Stimulated activated CD4-positive, alpha-beta T cell treated with anti-CD3 and anti-CD28 coated beads, Interleukin-4, amount 100 ng/mL, for 48 hours (primary cell): ENCODE measurements around the gene NFYA.

ENCODE experiments used
- DNase-seq, 2 donors: peaks; one replicate each; pipeline ENCODE4 v3.0.0-alpha.2; 2020; ENCODE audit warnings: low read depth in 2 of 2

NFYA gene

DNA sequence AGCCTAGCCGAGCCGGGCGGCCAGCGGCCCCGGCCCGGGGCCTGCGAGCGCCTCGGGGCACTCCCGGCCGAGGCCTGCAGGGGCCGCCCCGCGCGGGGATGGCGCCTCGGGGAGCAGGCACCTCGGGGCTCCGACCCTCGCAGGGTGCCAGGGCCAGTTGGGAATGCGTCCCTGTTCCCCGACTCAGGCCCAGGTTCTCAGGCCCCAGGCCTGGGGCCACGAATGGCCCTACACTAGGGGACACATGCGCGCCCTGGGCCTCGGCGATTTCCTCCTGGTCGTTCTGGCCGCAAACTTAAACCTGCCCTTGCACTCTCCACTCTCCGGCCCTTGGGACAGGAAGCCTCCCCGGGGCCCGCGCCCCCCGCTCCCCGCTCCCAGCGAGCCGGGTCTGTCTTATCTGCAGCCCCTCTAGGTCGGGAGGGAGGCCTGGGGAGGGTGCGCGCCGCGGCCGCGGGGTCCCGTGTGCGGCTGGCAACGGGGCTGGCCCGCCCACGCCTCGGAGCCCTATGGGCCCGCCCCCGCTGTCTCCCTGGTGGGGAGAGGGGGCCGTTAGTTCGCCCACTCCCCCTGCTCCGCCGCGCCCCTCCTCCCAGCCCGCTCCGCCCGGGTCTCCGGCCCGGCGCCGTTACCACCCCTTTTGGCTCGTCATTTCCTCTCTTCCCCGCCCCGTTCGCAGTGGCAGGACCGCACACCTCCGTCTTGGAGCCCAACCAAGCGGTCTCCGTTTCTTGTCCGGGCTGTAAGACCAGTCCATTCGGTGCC lies 611 bp downstream of the NFYA start:
- DNase-seq, result peak; percentile 70 to 78

DNA sequence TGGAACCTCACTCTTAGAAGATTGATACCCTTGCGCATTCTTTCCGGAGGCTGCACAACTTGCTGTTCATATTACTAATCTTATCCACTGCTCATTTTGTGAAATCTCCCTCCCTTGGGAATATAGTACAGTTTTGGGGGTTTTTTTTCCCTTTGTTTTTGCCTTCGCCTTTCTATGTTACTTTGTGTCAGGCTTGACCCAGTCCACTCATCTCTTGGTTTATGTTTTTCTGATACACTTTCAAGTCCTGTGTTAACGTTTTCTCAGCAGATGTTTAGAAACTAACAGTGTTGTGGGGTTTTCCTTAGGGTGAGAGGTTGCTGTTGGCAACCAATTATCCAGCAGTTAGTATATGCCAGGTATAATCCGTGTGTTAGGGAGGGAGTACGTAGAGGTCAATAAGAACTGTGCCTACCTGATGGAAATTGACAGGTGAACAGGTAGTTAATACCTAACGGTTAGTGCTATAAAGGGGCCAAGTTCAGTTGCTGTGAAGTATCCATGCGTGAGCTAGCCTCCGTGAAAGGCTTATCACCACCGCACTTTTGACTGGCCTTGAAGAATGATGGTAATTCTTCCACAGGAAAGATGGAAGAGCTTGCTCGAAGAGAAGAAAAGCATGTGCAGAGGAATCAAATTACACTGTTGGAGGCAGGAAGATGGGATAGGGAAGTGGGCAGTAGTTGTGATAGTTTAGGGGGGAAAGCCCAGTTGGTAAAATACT lies 1.4 kb downstream of the NFYA start:
- DNase-seq, result no peak

DNA sequence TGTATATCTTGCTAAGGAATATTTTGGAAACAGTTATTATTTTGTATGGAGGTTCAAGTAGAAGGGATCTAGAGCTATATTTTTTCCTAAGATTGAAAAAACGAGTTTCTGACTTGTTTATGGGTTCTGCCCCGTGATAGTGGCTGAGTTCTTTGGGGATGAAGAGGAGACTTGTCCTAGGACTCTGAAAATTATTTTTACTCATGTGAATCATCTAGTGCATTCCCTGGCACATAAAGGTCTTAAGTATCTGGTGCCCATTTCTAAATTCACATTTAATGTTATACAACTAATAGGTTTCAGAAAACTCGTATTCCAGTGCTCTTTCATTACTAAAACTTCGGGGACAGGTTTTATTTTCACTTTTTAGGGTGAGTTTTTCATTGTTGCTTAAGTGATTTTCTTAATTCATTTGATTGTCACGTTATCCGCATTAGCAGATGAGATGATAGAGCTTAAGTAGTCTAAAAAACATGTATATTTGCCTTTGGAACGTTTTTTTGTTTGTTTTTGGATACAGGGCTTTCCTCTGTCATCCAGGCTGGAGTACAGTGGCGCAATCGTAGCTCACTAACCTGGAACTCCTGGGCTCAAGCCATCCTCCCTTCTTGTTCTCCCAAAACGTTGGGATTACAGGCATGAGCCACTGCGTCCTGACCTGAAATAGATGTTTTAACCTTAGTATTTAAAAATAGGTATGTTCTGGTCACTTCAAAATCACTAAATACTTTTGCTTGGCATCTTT lies 2.1 kb downstream of the NFYA start:
- no peak for DNase-seq

DNA sequence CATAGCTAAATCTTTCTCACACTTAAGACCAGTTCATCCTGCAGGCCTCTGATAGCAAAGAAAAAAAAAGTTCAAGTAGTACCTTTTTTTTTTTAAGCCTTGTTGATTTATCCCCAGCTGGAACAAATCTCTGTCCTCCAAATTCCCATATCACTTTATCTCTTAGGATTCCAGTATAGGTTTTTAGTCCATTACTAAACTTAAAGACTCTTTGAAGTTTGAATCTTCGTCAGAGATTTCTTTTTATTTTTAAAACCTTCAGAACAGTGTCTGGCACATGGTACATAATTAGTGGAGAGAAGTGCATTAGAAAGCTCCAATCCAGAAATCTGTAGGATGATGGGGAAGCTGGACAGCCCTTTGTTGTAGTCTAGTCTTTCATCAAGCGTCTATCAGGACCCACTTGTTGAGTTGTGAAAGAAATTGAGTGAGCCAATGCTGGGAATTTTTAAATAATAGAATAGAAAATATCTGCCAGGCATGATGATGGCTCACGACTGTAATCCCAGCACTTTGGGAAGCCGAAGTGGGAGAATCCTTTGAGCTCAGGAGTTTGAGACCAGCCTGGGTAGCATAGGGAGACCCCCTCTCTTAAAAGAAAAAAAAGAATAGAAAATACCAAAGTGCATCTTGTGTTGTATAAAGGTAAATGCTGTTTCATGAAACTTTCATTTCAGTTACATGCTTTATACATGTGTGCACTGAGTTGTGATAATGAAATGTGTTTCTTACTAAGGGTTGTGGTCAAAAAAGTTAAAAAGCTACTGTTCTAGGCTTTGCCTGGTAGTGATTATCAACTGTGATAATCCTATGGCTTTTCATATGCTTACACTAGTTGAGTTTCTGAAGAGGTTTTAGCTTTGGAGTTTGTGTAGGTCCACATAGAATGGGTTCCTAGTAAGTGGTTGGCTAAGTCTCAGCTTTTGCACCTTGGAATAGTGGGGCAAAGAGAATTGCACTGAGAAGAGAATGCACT lies 3.2 kb downstream of the NFYA start:
- DNase-seq, result no peak

DNA sequence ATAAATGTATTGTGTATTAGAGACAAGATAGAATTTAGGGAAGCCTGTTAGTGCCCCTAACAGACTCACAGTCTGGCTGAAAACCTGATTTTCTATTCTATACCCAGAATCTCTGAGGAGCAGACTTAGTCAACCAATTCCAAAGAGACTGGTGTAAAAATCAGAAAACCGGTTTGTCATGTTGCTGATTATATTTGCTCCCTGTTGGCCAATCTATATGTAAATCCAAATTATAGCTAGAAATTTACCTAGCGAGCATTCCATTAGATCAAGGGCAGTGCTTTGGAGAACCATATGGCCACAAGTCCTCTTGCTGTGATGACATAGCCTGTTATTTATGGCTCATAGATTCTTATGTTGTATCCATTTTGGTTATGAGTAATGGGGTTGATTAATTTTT lies 4.8 kb downstream of the NFYA start:
- DNase-seq, result no peak

DNA sequence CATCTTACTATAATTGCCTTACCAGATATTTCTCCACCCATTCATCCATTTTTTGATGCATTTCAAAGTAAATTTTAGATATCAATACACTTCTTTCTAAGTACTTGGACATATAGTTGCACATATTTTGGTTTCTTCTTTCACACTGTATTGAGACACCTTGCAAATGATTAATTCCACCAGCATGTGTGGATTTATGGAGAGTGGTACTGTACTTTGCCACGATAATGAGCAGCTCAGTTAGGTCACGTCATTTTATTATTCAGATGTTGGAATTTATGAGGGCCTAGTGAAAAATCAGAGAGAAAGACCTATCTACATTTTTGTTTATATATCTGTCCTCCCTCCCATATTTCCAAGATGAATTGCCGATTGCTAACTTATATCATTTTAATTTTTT lies 5.3 kb downstream of the NFYA start:
- no peak for DNase-seq

DNA sequence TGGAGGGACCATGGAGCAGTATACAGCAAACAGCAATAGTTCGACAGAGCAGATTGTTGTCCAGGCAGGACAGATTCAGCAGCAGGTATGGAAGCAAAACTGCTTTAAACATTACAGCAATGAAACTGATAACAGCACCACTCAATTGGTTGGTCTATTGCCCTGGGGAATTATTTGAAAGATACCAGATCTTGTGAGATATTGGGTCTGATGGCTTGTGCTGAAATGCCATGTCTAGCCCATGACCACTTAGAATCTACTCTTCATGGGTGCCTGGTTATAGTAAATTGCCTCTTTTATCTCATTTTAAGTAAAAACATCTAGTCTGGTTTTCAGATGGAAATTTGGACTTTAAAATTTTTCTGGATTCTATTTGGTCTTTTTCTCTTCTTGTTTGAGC lies 6.3 kb downstream of the NFYA start:
- no peak for DNase-seq

DNA sequence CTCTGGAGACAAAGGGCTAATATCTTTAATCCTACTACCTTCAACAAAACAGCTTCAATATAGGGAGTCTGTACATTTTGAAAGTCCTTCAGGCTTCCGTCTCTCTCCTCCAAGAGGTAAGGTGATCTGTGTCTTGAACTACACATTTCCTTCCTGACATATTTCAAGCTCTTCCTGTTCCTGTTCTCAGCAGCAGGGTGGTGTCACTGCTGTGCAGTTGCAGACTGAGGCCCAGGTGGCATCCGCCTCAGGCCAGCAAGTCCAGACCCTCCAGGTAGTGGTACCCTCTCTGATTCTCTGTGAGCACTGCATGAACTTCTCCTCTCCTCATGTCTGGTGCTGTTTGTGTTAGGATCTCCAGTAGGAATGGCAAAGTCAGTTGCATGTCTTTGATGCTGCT lies 7.8 kb downstream of the NFYA start:
- DNase-seq, result no peak

DNA sequence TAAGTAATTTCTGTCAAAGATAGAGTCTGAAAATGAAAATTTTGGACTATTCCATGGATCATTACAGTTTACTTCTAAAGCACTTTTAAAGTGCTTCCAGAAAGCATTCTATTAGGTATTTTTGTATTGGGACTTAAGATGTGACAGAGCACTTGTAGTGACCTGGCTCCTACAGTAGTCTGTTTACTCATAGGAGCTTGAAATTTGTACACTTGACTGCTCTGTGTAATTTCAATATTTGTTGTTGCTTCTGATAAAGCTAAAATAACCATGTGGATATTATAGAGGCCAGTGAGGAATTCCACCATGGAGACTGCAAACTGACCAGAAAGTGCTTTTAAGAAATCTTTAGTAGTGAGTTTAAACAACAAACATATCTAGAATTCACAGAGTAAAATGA lies 10.3 kb downstream of the NFYA start:
- DNase-seq, result no peak

DNA sequence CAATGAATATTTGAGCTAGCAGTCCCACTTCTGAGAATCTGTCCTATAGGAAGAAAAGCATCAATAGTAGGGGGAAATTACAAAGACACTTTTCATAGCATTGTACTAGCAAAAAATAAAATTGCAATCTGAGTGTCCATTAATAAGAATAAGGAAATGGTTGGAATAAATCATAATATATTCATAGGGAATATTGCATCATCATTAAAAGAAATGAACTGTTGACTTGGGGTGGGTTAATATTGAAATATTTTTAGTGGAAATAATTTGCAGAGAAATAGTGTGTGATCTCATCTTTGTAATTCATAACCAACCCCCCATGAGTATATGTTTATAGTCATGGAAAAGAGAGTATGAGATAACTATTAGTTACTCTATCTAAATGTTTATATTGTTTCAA lies 12.4 kb downstream of the NFYA start:
- DNase-seq, result no peak

DNA sequence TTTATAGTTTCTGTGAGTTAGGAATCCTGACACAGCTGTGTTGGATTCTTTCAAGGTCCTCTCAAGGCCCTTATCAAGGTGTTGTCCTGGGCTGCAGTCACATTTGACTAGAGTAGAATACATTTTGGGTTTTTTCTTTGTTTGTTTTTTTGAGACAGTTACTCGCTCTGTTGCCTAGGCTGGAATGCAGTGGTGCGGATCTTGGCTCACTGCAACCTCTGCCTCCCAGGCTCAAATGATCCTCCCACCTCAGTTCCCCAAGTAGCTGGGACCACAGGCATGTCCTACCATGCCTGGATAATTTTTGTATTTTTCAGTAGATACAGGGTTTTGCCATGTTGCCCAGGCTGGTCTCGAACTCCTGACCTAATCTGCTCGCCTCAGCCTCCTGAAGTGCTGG lies 15.7 kb downstream of the NFYA start:
- no peak for DNase-seq

DNA sequence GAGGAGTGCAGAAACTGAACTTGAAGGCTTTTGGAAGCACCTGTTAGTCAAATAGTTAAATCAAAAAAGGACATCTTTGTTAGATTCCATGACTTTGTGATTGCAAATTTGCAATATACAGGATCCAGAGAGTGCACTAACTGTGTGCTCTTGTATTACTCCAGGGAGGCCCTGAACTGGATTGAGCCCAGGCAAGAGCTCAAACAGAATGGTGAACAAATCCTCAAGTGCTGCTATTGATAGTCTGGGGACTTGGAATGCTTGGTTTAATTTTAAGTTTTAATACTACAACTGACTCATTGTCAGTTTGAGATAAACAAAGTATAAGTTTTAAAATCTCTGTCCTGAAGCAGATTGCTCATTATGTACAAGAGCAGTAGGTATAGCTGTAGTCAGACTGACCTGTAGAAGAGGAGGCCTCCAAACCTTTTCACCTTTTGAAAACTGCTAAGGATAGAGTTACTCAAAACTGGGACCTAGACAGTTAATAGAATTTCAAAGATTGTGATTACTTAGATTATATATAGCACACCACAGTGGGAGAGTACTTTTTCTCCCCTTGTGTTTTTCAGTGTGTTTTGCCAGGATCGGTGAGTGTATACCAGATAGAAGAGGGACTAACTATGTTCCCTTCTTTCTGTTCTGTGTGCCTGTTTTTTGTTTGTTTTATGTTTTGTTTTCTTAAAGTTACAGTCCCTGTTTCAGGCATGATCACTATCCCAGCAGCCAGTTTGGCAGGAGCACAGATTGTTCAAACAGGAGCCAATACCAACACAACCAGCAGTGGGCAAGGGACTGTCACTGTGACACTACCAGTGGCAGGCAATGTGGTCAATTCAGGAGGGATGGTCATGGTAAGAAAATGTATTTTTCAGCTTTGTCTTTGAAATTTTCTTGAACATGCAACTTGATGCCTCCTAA lies 18.3 kb downstream of the NFYA start:
- DNase-seq, result no peak

DNA sequence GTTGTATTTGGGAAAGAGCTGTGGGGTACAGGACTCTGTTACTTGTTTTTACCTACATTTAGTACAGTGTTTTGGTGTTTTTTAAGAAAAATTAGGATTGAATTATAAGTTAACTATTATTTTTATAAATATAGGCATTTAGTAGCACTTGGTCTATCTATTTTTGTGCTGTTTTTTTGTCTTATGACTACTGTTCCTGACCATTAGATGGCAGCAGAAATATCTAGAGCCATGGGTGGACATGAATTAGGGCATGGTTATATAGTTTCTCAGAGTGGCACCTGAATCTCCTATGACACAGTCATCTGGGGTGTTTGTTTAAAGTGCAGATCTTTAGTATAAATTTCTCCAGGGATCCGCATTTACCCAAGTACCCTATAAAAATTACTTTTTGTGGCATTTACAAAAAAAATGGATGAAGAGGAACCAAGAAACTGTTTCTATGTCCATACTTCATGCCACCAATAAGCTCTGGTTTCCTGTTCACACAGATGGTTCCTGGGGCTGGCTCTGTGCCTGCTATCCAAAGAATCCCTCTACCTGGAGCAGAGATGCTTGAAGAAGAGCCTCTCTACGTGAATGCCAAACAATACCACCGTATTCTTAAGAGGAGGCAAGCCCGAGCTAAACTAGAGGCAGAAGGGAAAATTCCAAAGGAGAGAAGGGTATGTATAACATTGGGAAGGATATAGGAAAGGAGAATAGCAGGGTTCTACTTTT lies 19.8 kb downstream of the NFYA start:
- DNase-seq, result no peak

DNA sequence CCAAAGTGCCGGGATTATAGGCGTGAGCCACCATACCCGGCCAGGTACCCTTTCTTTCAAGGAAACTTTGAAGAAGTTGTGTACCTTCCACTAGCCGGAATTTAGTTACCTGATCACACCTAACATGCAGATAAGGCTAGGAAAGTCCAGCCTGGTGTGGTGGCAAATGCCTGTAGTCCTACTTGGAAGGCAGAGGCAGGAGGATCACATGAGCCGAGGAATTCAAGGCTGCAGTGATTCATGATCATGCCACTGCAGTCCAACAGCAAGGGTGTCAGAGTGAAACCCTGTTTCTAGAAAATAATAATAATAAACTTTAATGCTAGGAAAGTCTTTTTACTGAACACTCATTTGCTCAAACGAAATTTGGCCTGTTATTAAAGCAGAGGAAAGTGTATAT lies 21.0 kb downstream of the NFYA start:
- no peak for DNase-seq

DNA sequence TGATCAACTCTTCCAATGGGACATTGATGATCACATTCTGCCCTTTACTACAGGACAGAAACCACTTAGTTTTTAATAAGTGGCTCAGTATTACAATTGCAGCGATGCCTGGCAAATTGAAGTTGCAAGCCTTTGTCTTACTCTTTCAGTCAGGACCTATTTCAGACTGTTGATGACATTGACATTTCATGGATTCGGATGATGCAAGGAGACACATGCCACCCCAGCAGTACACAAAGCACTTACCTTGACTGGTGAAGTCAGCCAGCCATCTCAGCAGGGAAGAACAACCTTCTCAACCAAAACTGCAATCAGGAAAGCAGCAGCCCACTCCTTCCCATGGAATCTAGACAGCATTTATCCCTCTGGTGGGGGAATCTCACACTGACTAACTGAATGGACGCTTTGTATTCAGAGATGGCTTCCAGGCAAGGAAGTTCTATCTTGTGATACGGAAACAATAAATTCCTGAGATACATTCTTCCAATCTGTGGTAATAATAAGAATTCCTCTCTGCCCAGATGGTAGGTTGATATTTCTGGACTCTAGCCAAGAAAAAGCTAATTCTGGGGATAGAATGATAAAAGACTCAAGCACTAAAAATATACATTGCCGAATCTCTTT lies 24.8 kb downstream of the NFYA start:
- no peak for DNase-seq

DNA sequence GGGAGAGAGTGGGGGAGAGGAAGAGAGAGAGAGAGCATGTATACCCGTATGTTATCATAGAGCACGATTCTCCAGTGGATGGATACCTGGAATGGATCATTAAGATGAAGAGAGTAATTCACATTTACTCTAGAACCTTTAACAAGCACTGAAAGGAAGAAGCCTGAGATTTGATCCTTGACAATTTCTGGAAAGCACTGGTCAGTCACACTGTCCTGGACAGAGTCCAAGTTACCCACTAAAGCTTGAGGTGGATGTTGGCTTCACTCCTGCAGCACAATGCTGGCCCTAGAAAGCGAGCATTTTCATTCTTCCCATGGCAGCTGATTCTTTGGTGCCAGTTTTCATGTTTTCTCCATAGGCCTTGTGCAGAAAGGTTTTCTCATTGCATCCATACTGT lies 25.6 kb downstream of the NFYA start:
- DNase-seq, result no peak

DNA sequence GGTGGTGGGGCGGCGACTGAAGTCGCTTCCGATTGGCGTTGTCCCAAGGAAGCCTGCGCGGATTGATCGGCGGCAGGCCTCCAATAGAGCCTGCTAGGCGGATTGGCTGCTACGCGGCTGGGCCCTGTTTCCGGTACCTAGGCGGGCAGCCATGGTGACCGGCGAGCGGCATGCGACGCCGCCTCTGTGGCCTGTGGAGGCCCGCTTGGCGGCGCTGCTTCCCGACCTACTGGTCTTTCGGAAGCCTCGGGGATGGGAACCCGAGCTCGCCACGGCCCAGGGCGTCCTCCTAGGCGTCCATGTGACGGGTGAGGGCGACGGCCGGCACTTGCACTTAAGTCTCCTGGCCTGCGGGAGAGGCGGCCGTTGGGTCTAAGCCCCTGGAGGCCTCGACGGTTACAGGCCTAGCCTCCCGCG lies 28.1 kb downstream of the NFYA start:
- peak in 1 of 2 donors; percentile 14 for DNase-seq

DNA sequence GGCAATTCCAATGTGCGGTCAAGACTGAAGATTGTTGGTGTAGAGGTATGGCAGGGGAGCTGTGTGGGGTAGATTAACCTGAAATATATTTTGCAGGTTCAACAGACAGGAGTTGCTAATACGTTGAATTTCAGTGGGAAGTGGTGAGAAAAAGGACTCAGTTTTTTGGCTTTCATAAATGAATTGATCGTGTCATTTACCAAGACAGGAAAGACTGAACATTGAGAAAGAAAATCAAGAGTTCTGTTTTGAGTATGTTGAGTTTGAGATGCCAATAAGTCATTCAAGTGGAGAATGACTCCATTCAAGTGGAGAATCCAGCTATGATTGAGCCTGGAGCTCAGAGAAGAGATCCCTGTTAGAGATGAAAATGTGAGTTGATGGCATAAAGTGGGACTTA lies 31.1 kb downstream of the NFYA start:
- no peak for DNase-seq

DNA sequence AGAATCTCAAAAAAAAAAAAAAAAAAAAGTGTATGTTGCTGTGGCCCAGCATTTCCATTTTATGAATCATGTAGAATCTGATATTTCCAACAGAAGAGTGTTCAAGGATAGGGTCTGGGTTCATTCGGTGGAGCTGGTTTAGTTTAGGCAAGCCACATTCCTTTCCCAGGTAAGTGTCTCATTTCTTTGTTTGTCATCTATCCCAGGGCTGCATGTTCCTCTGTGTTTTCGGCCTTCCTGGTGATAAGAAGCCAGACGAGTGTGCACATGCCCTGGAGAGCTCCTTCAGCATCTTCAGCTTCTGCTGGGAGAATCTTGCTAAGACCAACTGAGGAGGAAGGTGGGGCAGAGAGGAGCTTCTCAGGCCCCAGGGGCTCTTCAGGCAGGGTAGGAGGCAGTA lies 38.2 kb downstream of the NFYA start:
- DNase-seq, result no peak
